Measurements from ENCODE around the gene TXNDC16.
"Not testable (repeated sequence)": the region's sequence is repeated elsewhere in the genome, so short reads cannot be mapped to it uniquely, and the experiment has no call there.

TXNDC16 gene

GRCh38 chr14:52473557-52473956, 78.7 kb downstream of the TXNDC16 start:
- H3K27ac ChIP-seq (ENCODE audit: low read depth, low read length) = no peak overlapping the region
- WGBS = 100% methylated on average over 1 of the region's 1 CpG
- H3K27me3 ChIP-seq (ENCODE audit: insufficient read depth, low read length) = no peaks in the 10 kb centered on the region
- peaks cover 3% of the 10 kb centered on the region; the same call in 1 of the 2 replicates for H3K9me3 ChIP-seq (ENCODE audit: insufficient read depth, low read depth, low read length)
- H3K4me1 ChIP-seq (ENCODE audit: insufficient read depth, low read length) = peaks cover 11% of the 10 kb centered on the region; the same call in 1 of the 2 replicates
- H3K9ac ChIP-seq (ENCODE audit: low read depth, low read length) = no peak overlapping the region
- H3K36me3 ChIP-seq (ENCODE audit: insufficient read depth, low read length) = no peaks in the 10 kb centered on the region
- no peak overlapping the region for H3K4me3 ChIP-seq (ENCODE audit: low read length)

GRCh38 chr14:52472728-52473127, 79.6 kb downstream of the TXNDC16 start:
- H3K4me1 ChIP-seq (ENCODE audit: insufficient read depth, low read length) = peaks cover 11% of the 10 kb centered on the region; the same call in 1 of the 2 replicates
- WGBS = 95% methylated on average over 6 of the region's 6 CpGs
- no peak overlapping the region for H3K4me3 ChIP-seq (ENCODE audit: low read length)
- H3K36me3 ChIP-seq (ENCODE audit: insufficient read depth, low read length) = no peaks in the 10 kb centered on the region
- no peak overlapping the region for H3K9ac ChIP-seq (ENCODE audit: low read depth, low read length)
- no peaks in the 10 kb centered on the region for H3K27me3 ChIP-seq (ENCODE audit: insufficient read depth, low read length)
- H3K9me3 ChIP-seq (ENCODE audit: insufficient read depth, low read depth, low read length) = peaks cover 3% of the 10 kb centered on the region; the same call in 1 of the 2 replicates
- no peak overlapping the region for H3K27ac ChIP-seq (ENCODE audit: low read depth, low read length)

GRCh38 chr14:52472251-52472650, 80.1 kb downstream of the TXNDC16 start:
- not testable (repeated sequence) for H3K9ac ChIP-seq (ENCODE audit: low read depth, low read length); H3K27ac ChIP-seq (ENCODE audit: low read depth, low read length); H3K9me3 ChIP-seq (ENCODE audit: insufficient read depth, low read depth, low read length); H3K4me3 ChIP-seq (ENCODE audit: low read length); H3K27me3 ChIP-seq (ENCODE audit: insufficient read depth, low read length); H3K36me3 ChIP-seq (ENCODE audit: insufficient read depth, low read length)
- peaks cover 11% of the 10 kb centered on the region; the same call in 1 of the 2 replicates for H3K4me1 ChIP-seq (ENCODE audit: insufficient read depth, low read length)
- 97% methylated on average over 13 of the region's 13 CpGs for WGBS

- Histone ChIP-seq H3K9me3 (ENCODE audit: insufficient read depth, low read depth, low read length) (no peaks in the 10 kb centered on the region), H3K27me3 (ENCODE audit: insufficient read depth, low read length) (no peaks in the 10 kb centered on the region), H3K9ac (ENCODE audit: low read depth, low read length) (no peak overlapping the region), H3K27ac (ENCODE audit: low read depth, low read length) (no peak overlapping the region), H3K4me1 (ENCODE audit: insufficient read depth, low read length) (peaks cover 11% of the 10 kb centered on the region; the same call in 1 of the 2 replicates), H3K36me3 (ENCODE audit: insufficient read depth, low read length) (no peaks in the 10 kb centered on the region), H3K4me3 (ENCODE audit: low read length) (no peak overlapping the region)
- 75% methylated on average over 4 of the region's 7 CpGs for WGBS
Measured at GRCh38 chr14:52467515-52468266, 84.6 kb downstream of the TXNDC16 start.

GRCh38 chr14:52464175-52464574, 88.1 kb downstream of the TXNDC16 start:
- Histone ChIP-seq H3K4me1 (ENCODE audit: insufficient read depth, low read length) (no peaks in the 10 kb centered on the region), H3K27me3 (ENCODE audit: insufficient read depth, low read length) (no peaks in the 10 kb centered on the region), H3K9me3 (ENCODE audit: insufficient read depth, low read depth, low read length) (0 out of 2 replicates have a peak, but pooled peaks cover 8% of the 10 kb centered on the region), H3K27ac (ENCODE audit: low read depth, low read length) (no peak overlapping the region), H3K36me3 (ENCODE audit: insufficient read depth, low read length) (no peaks in the 10 kb centered on the region), H3K4me3 (ENCODE audit: low read length) (no peak overlapping the region), H3K9ac (ENCODE audit: low read depth, low read length) (no peak overlapping the region)
- WGBS = 99% methylated on average over 3 of the region's 4 CpGs

GRCh38 chr14:52463375-52463774, 88.9 kb downstream of the TXNDC16 start:
- H3K4me3 ChIP-seq (ENCODE audit: low read length) = no peak overlapping the region
- no peak overlapping the region for H3K9ac ChIP-seq (ENCODE audit: low read depth, low read length)
- no peaks in the 10 kb centered on the region for H3K27me3 ChIP-seq (ENCODE audit: insufficient read depth, low read length)
- H3K9me3 ChIP-seq (ENCODE audit: insufficient read depth, low read depth, low read length) = 0 out of 2 replicates have a peak, but pooled peaks cover 8% of the 10 kb centered on the region
- no peaks in the 10 kb centered on the region for H3K4me1 ChIP-seq (ENCODE audit: insufficient read depth, low read length)
- WGBS = 98% methylated on average over 2 of the region's 3 CpGs
- no peaks in the 10 kb centered on the region for H3K36me3 ChIP-seq (ENCODE audit: insufficient read depth, low read length)
- H3K27ac ChIP-seq (ENCODE audit: low read depth, low read length) = no peak overlapping the region

- WGBS = 83% methylated on average over 1 of the region's 1 CpG
- Histone ChIP-seq H3K27me3 (ENCODE audit: insufficient read depth, low read length) (no peaks in the 10 kb centered on the region), H3K9ac (ENCODE audit: low read depth, low read length) (no peak overlapping the region), H3K9me3 (ENCODE audit: insufficient read depth, low read depth, low read length) (0 out of 2 replicates have a peak, but pooled peaks cover 8% of the 10 kb centered on the region), H3K4me1 (ENCODE audit: insufficient read depth, low read length) (no peaks in the 10 kb centered on the region), H3K36me3 (ENCODE audit: insufficient read depth, low read length) (no peaks in the 10 kb centered on the region), H3K27ac (ENCODE audit: low read depth, low read length) (no peak overlapping the region), H3K4me3 (ENCODE audit: low read length) (no peak overlapping the region)
Measured at GRCh38 chr14:52461721-52462120, 90.6 kb downstream of the TXNDC16 start.

- Histone ChIP-seq H3K9ac (ENCODE audit: low read depth, low read length) (no peak overlapping the region), H3K27ac (ENCODE audit: low read depth, low read length) (no peak overlapping the region)
- WGBS = 100% methylated on average over 1 of the region's 1 CpG
Measured at GRCh38 chr14:52458721-52459085, 93.6 kb downstream of the TXNDC16 start.

GRCh38 chr14:52457411-52457810, 94.9 kb downstream of the TXNDC16 start:
- no peaks in the 10 kb centered on the region for H3K27me3 ChIP-seq (ENCODE audit: insufficient read depth, low read length)
- no peaks in the 10 kb centered on the region for H3K4me1 ChIP-seq (ENCODE audit: insufficient read depth, low read length)
- no peaks in the 10 kb centered on the region for H3K36me3 ChIP-seq (ENCODE audit: insufficient read depth, low read length)
- no peak overlapping the region for H3K4me3 ChIP-seq (ENCODE audit: low read length)
- H3K9ac ChIP-seq (ENCODE audit: low read depth, low read length) = no peak overlapping the region
- H3K27ac ChIP-seq (ENCODE audit: low read depth, low read length) = no peak overlapping the region
- H3K9me3 ChIP-seq (ENCODE audit: insufficient read depth, low read depth, low read length) = 0 out of 2 replicates have a peak, but pooled peaks cover 8% of the 10 kb centered on the region

More at GRCh38 chr14:52458721-52459085, 93.6 kb downstream of the TXNDC16 start:
- Histone ChIP-seq H3K9me3 (ENCODE audit: insufficient read depth, low read depth, low read length) (0 out of 2 replicates have a peak, but pooled peaks cover 8% of the 10 kb centered on the region), H3K36me3 (ENCODE audit: insufficient read depth, low read length) (no peaks in the 10 kb centered on the region), H3K4me1 (ENCODE audit: insufficient read depth, low read length) (no peaks in the 10 kb centered on the region), H3K27me3 (ENCODE audit: insufficient read depth, low read length) (no peaks in the 10 kb centered on the region), H3K4me3 (ENCODE audit: low read length) (no peak overlapping the region)

- no peak overlapping the region for H3K27ac ChIP-seq (ENCODE audit: low read depth, low read length)
- H3K4me3 ChIP-seq (ENCODE audit: low read length) = no peak overlapping the region
- H3K9ac ChIP-seq (ENCODE audit: low read depth, low read length) = no peak overlapping the region
- H3K27me3 ChIP-seq (ENCODE audit: insufficient read depth, low read length) = no peaks in the 10 kb centered on the region
- WGBS = 94% methylated on average over 2 of the region's 3 CpGs
- H3K9me3 ChIP-seq (ENCODE audit: insufficient read depth, low read depth, low read length) = no peaks in the 10 kb centered on the region
- no peaks in the 10 kb centered on the region for H3K36me3 ChIP-seq (ENCODE audit: insufficient read depth, low read length)
- no peaks in the 10 kb centered on the region for H3K4me1 ChIP-seq (ENCODE audit: insufficient read depth, low read length)
Measured at GRCh38 chr14:52455291-52456088, 96.8 kb downstream of the TXNDC16 start.

GRCh38 chr14:52447236-52447635, 105.1 kb downstream of the TXNDC16 start:
- 84% methylated on average over 3 of the region's 3 CpGs for WGBS
- Histone ChIP-seq H3K27me3 (ENCODE audit: insufficient read depth, low read length) (no peaks in the 10 kb centered on the region), H3K9ac (ENCODE audit: low read depth, low read length) (no peak overlapping the region), H3K4me1 (ENCODE audit: insufficient read depth, low read length) (no peaks in the 10 kb centered on the region), H3K36me3 (ENCODE audit: insufficient read depth, low read length) (no peaks in the 10 kb centered on the region), H3K9me3 (ENCODE audit: insufficient read depth, low read depth, low read length) (no peaks in the 10 kb centered on the region), H3K27ac (ENCODE audit: low read depth, low read length) (no peak overlapping the region), H3K4me3 (ENCODE audit: low read length) (no peak overlapping the region)

Data from HUES64 (cell line).